Measurements from ENCODE around the gene ECD.
A peak's percentile ranks its signal among the peaks of the same experiment; 100 is the strongest.
"Not testable (repeated sequence)": the region's sequence is repeated elsewhere in the genome, so short reads cannot be mapped to it uniquely, and the experiment has no call there.

The ECD gene

DNA sequence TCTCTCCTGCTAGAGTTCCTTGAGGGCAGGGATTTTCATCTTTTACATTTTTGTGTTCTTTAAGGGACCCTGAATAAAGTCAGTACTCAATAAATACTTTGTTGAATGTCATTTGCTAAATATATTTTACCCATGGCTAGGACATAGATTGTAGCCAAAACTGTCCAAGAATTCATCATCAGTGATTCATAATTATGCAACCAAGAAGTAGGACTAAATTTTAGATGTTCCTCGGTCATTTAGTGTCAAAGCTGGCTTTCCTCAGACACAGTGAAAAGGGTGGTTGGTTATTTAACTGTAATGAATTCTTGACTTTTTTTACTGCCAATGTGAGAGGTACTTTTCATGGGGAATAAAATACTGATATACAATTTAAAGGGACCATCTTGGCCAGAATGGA is 54.3 kb downstream of the ECD start:
- H3K27ac ChIP-seq, result no peak overlapping the region

DNA sequence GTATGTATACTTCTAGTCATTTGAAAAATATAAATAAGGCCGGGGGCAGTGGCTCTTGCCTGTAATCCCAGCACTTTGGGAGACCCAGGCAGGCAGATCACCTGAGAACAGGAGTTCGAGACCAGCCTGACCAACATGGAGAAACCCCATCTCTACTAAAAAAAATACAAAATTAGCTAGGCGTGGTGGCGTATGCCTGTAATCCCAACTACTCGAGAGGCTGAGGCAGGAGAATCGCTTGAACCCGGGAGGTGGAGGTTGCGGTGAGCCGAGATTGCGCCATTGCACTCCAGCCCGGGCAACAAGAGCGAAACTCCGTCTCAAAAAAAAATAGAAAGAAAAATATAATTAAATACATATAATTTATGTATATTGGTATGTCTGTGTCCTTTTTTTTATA is 55.8 kb downstream of the ECD start:
- not testable (repeated sequence) for H3K27ac ChIP-seq

More for the DNA sequence above, 54.3 kb downstream of the ECD start:
- TF ChIP-seq, protein P1, sequence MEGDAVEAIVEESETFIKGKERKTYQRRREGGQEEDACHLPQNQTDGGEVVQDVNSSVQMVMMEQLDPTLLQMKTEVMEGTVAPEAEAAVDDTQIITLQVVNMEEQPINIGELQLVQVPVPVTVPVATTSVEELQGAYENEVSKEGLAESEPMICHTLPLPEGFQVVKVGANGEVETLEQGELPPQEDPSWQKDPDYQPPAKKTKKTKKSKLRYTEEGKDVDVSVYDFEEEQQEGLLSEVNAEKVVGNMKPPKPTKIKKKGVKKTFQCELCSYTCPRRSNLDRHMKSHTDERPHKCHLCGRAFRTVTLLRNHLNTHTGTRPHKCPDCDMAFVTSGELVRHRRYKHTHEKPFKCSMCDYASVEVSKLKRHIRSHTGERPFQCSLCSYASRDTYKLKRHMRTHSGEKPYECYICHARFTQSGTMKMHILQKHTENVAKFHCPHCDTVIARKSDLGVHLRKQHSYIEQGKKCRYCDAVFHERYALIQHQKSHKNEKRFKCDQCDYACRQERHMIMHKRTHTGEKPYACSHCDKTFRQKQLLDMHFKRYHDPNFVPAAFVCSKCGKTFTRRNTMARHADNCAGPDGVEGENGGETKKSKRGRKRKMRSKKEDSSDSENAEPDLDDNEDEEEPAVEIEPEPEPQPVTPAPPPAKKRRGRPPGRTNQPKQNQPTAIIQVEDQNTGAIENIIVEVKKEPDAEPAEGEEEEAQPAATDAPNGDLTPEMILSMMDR (conservative IDR thresholded peaks at IDR 0.05), result no peak

DNA sequence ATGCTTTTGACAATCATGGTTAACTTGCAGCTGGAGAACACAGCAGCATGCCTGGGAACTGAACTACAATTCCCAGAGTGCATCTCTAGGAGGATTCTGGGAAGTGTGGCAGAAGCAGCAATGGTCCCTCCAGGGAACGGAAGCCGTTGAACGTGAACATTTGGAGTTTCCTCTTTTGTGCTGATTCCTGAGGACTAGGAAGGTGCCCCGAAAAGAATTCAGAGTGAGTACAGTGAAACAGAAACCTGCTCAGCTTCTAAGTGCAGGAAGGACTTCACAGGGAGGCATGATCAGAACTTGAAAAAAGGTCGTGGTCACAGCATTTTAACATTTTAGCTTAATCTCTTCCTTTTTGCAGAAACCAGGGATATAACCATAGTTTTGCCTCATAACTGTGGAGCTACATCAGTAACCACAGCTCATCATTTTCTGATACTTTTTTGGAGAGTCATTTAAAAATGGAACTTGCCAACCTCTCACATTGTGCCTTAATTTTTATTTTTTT is 57.4 kb downstream of the ECD start, which contains the start of gene NUDT13:
Gene NUDT13 (plus strand): TSS at position 111 of the 505 bp plus-strand sequence. CDS start 3,911 bp downstream, outside the sequence.
- TF ChIP-seq, protein P1 (conservative IDR thresholded peaks at IDR 0.05), result no peak

DNA sequence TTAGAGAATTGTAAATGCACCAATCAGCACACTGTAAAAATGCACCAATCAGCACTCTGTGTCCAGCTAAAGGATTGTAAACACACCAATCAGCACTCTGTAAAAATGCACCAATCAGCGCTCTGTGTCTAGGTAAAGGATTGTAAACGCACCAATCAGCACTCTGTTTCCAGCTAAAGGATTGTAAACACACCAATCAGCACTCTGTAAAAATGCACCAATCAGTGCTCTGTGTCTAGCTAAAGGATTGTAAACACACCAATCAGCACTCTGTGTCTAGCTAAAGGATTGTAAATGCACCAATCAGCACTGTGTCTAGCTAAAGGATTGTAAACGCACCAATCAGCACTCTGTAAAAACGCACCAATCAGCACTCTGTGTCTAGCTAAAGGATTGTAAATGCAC is 58.6 kb downstream of the ECD start:
- not testable (repeated sequence) for H3K27ac ChIP-seq

More for the DNA sequence above, 57.4 kb downstream of the ECD start, which contains the start of gene NUDT13:
- H3K27ac ChIP-seq, result peak within 1 kb of the TSS; percentile 78

DNA sequence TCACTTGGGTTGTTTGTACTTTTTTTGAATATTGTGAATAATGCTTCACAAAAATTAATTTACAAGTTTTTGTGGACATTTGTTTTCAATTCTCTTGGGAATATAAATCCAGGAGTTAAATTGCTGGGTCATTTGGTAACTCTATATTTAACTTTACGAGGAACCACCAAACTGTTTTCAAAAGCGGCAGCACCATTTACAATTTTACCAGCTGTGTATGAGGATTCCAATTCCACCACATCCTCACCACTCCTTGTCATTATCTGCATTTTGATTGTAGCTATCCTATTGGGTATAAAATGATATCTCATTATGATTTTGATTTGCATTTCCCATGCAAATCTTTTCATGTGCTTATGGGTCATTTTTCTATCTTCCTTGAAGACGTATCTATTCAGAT is 61.5 kb downstream of the ECD start:
- no peak overlapping the region for H3K27ac ChIP-seq
- TF ChIP-seq, protein P1 (conservative IDR thresholded peaks at IDR 0.05), result no peak

DNA sequence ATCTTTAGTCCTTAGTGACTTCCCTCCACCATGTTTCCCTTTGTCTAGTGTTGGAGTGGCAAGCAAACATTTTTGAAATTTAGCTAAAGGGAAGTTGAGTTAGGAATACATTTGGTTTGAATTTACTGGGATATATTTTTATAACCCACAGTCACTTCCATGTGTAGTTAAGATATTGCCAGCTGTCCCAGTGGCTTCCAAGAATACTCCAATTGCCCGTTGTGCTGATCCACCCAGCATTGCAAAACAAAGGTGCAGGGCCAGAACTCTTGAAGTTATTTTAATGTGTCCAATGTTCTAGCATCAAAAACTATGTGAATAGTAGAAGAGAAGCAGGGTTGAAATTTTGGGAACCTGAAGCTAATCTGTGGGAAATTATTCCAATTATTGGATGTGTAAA is 68.7 kb downstream of the ECD start:
- H3K27ac ChIP-seq, result peak overlapping the region; percentile 92
- TF ChIP-seq, protein P1 (conservative IDR thresholded peaks at IDR 0.05), result no peak

DNA sequence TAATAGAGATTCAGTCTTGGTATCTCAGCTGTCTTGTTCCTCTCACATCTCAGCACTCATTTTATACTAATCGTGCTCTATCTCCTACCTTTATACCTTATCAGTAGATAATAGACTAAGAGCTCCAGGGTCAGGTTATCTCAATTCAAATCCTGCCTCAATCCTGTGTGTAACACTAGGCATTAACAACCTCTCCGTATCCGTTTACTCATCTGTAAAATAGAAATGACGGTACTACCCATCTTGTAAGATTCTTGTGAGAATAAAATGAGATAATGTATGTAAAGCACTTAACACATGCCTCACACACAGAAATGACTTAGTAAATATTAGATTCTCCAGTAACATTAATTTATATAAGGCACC is 70.5 kb downstream of the ECD start:
- TF ChIP-seq, protein P1 (conservative IDR thresholded peaks at IDR 0.05), result no peak
- peak overlapping the region; percentile 92 for H3K27ac ChIP-seq

DNA sequence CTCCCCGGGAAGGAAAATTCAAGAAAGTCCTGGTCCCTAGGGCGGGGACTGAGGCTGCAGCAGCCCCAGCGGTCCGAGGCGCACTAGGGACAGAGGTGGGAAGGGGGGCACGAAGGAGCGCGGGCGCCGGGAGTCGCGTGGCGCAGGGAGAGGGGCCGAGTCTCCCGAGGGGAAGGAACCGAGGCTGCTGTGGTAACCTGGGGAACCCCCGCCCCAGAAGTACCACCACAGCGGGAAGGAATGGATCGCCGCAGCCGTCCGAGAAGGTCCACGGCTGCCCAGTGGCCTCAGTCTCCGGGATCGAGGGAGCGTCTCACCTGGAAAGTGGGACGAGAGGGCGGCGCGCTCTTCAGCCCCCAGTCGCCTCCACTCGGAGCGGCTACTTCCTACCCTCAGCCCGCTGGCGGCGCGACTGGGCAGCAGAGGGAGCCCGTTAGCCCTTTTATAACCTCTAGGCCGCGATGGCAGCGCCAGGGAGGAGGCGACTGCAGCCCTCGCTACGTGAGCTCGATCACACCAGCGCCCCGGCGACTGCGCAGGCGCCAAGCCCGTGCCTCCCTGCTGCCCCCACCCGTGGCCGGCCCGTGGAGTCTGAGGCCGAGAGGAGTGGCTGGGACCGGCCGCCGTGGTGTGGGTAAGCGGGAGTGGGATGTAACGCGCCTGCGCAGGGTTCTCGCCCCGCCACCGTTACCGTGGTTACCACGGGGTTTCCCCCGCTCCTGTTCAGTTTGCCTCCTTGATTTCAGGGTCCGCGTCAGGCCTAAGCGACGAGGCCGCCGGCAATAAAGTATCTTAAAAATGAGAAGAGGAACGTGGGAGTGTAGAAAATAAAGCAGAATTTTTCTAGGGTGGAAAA is 71.1 kb downstream of the ECD start, which contains the start of gene P4HA1:
Gene P4HA1 (minus strand): TSS at position 418 of the 856 bp plus-strand sequence. CDS start 21,983 bp downstream, outside the sequence.
- H3K27ac ChIP-seq, result peak within 1 kb of the TSS; percentile 92
- TF ChIP-seq, protein P1 (conservative IDR thresholded peaks at IDR 0.05), result peak; percentile 84
